Superior temporal gyrus (tissue), 1 donor: ENCODE data around the gene LIN9.

Experiments used
- DNase-seq: peaks from one replicate; pipeline ENCODE4 v3.0.0-alpha.2; 2016; ENCODE audit errors: extremely low spot score

Gene LIN9

GRCh38 chr1:226320930-226321329, 12.0 kb upstream of the LIN9 start:
- DNase-seq, result no peak

- no peak for DNase-seq
Observed at GRCh38 chr1:226318471-226318870, 9.5 kb upstream of the LIN9 start.

- no peak for DNase-seq
Observed at GRCh38 chr1:226314055-226314454, 5.1 kb upstream of the LIN9 start.

GRCh38 chr1:226312065-226312464, 3.1 kb upstream of the LIN9 start:
- DNase-seq, result no peak

GRCh38 chr1:226311376-226311775, 2.4 kb upstream of the LIN9 start:
- no peak for DNase-seq

- no peak for DNase-seq
Observed at GRCh38 chr1:226310637-226311195, 1.8 kb upstream of the LIN9 start.

- DNase-seq, result no peak
Observed at GRCh38 chr1:226310245-226310540, 1.2 kb upstream of the LIN9 start.

- peak; percentile 32 for DNase-seq
Observed at GRCh38 chr1:226309398-226310244, 657 bp upstream of the LIN9 start.

- DNase-seq, result no peak
Observed at GRCh38 chr1:226308166-226308722, 720 bp downstream of the LIN9 start.

- no peak for DNase-seq
Observed at GRCh38 chr1:226306425-226306824, 2.5 kb downstream of the LIN9 start.

- no peak for DNase-seq
Observed at GRCh38 chr1:226305184-226305583, 3.8 kb downstream of the LIN9 start.

GRCh38 chr1:226304291-226304955, 4.5 kb downstream of the LIN9 start:
- no peak for DNase-seq

GRCh38 chr1:226302731-226303130, 6.2 kb downstream of the LIN9 start:
- no peak for DNase-seq

- DNase-seq, result no peak
Observed at GRCh38 chr1:226296911-226297310, 12.1 kb downstream of the LIN9 start.

- DNase-seq, result no peak
Observed at GRCh38 chr1:226293553-226293920, 15.4 kb downstream of the LIN9 start.

- DNase-seq, result no peak
Observed at GRCh38 chr1:226292874-226293552, 16.0 kb downstream of the LIN9 start.

- DNase-seq, result no peak
Observed at GRCh38 chr1:226287587-226287986, 21.4 kb downstream of the LIN9 start.

GRCh38 chr1:226281058-226281457, 27.9 kb downstream of the LIN9 start:
- no peak for DNase-seq

- no peak for DNase-seq
Observed at GRCh38 chr1:226279498-226279897, 29.5 kb downstream of the LIN9 start.

- DNase-seq, result no peak
Observed at GRCh38 chr1:226277897-226278296, 31.1 kb downstream of the LIN9 start.

GRCh38 chr1:226276987-226277386, 32.0 kb downstream of the LIN9 start:
- DNase-seq, result no peak

GRCh38 chr1:226276077-226276682, 32.8 kb downstream of the LIN9 start:
- DNase-seq, result no peak
